ENCODE data around the gene REEP2.

The REEP2 gene

GRCh38 chr5:138448481-138449398 lies 9.9 kb downstream of the REEP2 start:
- DNase-seq (ENCODE audit: low spot score): peak; percentile 68

DNA sequence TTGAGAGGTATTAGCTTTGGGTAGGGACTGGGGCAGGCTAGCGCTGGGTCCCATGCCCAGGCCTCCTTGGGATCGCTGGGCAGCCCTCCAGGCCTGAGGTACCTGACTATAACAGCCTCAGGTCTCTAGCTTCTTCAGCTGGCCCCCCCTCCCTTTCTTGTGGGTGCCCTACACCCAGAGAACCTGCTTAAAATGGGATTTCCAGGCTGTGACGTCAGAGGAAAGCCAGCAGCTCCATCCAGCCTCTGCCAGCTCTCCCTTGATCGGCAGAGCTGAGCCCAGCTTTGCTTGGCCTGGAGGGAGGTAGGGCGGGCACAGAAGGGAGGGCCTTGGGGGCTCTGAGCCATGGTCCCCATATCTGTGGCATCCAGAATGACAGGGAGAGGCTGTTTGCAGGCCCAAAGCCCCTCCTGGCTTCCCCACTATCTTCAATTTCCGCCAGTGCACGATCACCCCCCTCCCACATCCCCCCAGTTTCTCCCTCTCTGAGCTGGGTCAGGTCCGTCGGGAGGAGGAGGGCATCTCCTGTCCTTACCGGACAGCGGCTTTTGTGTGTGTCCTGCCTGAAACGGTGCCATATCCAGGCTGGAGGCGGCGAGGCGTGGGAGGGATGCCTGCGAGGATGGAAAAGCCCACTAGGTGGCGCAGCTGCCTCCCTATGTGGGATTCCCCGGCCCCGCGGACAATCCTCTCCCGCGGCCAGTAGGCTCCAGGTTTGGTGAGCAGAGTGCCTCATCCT lies 10.8 kb downstream of the REEP2 start:
- DNase-seq (ENCODE audit: low spot score): peak; percentile 95

- DNase-seq (ENCODE audit: low spot score): no peak
These were observed 12.1 kb downstream of the REEP2 start for GRCh38 chr5:138450971-138451370.

- no peak for DNase-seq (ENCODE audit: low spot score)
These were observed 13.9 kb downstream of the REEP2 start for GRCh38 chr5:138452720-138453119.

- DNase-seq (ENCODE audit: low spot score): no peak
These were observed 14.7 kb downstream of the REEP2 start for GRCh38 chr5:138453590-138453989.

GRCh38 chr5:138454121-138454520 lies 15.3 kb downstream of the REEP2 start:
- DNase-seq (ENCODE audit: low spot score): no peak

GRCh38 chr5:138455232-138455930 lies 16.5 kb downstream of the REEP2 start:
- DNase-seq (ENCODE audit: low spot score): no peak

GRCh38 chr5:138457531-138458275 lies 18.8 kb downstream of the REEP2 start:
- no peak for DNase-seq (ENCODE audit: low spot score)

- DNase-seq (ENCODE audit: low spot score): no peak
These were observed 19.5 kb downstream of the REEP2 start for GRCh38 chr5:138458384-138458783.

DNA sequence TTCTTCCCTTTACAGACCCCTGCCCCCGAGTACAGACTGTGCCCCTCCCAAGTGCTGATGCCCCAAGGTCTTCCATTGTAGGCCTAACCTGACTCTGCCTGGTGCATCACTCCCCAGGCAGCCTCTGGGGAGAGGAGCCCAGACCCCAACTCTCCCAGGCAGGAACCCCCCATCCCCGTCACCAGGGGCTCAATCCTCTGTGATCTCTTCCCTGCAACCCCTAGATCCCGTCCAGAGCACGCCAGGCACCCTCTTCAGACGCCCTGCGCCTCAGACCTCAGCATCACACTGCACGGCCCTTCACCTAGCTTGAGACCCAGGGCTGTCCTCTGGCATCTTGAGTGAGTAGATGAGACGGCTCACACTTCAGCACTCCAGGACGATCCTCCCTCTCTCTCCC lies 20.0 kb downstream of the REEP2 start:
- no peak for DNase-seq (ENCODE audit: low spot score)

DNA sequence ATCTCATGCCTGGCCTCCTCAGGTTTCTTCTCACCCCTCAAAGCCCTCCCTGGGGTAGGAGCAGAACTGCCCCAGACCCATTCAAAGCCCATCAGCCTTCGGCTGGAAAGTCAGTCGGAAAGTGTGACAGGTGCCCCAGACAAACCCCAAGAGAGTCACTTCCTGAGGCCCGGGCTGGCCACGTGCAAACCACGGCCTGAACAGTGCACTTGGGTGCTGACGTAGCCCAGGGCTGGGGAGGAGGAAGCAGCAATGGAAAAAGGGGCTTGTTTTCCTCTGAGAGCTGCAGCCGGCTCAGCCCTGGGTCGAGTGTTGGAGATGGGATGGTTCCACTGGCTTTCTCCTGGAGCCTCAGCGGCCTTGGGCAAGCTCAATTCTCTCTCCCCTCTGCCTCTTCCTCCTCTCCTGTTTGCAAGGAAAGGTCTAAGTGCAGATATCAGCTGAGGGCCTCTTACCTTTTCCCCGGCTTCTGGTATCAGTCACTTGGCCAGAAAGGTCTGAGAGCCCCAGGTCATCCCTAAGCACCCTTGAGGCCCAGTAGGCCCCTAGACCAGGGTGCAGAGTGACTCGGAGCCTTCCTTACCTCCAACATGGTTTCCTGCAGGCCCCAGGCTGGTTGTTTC lies 20.6 kb downstream of the REEP2 start:
- DNase-seq (ENCODE audit: low spot score): no peak

- no peak for DNase-seq (ENCODE audit: low spot score)
These were observed 21.3 kb downstream of the REEP2 start for GRCh38 chr5:138460032-138460693.

DNA sequence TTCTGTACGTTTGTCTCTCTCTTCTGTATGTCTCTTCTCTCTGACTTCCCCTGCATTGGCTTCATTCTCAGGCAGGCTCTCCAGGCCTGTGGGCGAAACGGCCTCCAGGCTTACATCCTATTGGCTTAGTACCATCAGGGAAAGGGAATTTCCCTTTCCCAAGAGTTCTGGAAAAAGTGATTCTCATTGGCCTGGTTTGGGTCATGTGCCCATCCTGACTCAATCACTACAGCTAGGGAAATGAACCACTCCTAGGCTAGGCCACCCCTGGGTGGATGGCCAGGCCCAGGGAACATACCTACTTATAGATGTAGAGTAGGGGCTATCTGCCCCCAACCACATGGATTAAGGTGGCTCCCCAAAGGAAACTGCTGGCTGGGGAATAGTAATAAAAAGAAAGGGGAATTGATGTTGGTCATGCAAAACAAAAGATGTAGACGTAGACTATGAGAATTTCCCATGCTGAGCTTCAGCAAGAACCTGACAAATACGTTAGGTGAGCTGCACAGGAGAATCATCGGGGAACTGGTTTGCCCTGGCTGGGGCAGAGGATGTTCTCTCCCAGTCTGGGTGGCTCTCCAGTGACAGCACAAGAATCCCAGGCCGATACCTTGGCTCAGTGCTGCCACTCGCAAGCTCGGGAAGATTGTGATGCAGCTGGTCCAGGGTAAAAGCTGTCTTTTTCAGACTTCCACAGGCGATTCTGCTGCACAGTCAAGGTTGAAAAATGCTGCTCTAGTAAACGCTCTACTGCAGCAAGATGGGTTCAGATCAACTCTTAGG lies 22.7 kb downstream of the REEP2 start:
- DNase-seq (ENCODE audit: low spot score): peak; percentile 82

DNA sequence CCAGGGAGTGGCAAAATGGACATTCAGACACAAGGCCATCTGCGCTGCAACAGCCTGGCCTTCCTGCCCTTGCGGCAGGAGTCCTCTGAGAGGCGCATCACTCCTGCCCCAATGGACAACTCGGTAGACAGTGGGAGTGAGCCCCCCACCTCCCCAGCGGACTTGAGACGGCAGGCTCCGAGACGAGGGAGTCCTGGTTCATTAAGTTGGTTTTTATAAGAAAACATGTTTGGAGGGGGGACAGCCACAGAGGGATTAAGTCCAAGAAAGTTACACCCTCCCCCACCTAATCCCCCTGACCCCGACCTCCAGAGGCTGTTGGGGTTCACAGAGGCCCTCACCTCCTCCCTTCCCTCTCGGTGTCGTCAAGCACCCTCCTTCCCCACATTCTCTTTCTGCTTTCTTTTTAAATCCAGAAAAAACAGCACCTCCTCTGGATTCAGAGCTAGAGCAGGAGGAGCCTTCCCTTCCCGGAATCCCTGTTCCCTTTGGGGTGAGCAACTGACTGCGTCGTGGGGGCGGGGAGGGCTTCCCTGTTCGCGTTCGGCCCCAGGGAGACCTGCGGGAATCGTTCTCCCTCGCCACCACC lies 24.7 kb downstream of the REEP2 start:
- DNase-seq (ENCODE audit: low spot score): peak; percentile 8

DNA sequence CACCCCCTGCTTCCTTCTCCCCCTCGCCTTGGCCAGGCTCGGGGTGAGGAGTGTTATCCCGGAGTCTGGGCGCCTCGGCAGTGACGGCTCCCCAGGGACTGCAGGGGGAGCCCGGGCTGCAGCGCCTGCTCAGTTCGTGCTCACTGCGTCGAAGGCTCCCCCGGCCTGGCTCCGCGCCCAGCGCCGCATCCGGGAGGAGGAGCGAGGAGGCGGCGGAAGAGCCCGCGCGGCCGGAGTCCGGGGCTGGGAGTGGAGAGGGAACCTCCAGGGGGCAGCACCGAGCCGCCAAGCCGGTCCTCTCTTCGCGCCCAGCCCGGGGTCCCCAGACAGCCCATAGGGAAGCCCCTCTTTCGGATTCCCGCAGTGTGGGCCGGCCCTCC lies 25.1 kb downstream of the REEP2 start:
- DNase-seq (ENCODE audit: low spot score): peak; percentile 96

- DNase-seq (ENCODE audit: low spot score): peak; percentile 97
These were observed 25.8 kb downstream of the REEP2 start for GRCh38 chr5:138464388-138465260.

GRCh38 chr5:138465261-138466124 lies 26.6 kb downstream of the REEP2 start, which contains the start of gene EGR1:
TSS of gene EGR1 (plus strand) at chr5:138465479. CDS start at chr5:138465762, 283 bp downstream.
- DNase-seq (ENCODE audit: low spot score): peak; percentile 93
